ENCODE data around the gene ZFTA. TPM values are rescaled to one million over a fixed set of nuclear protein-coding genes. Genes with fewer than 3 reads are reported as not detected.
"Not testable (repeated sequence)": the region's sequence is repeated elsewhere in the genome, so short reads cannot be mapped to it uniquely, and the experiment has no call there.

The ZFTA gene
- total and polyA plus RNA-seq, 2 experiments from 2014 or later = 10.0 to 42.8 TPM

DNA sequence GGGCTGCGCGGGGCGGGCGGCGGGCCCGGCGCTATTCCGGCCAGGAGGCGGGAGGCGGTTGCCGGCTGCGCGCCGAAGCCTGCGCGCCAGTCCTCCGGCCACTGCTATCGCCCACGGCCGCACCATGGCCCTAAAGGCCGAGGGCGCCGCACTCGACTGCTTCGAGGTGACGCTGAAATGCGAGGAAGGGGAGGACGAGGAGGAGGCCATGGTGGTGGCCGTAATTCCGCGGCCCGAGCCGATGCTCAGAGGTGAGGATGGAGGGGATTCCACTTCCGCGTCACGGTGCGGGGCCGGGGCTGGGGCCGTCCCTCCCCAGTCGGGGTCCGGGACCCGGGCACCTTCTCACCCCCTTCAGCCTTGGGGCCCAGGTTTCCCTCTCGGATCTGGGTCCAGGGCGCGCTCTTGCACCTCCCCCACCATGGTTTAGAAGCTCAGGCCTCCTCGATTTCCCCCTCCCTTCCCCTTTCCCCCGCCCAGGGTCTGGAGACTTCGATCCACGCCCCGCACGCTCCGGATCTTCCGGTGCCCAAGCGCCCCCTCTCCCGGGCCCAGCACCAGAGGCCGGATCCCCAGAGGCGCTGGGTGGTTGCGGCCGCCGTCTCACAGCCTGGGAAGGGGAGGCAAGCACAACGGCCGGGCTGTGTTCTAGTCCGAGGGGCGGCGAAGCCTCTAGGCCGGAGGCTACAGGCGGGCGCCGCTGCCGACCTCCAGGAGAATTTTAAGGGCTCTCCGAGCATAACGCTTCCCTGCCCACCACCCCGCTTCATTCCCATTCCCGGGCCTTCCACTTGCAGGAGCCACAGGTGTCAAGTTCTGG is 45.2 kb upstream of the ZFTA start:
- peak overlapping the region; percentile 92 for H3K27ac ChIP-seq
- peak; percentile 62 to 73 for DNase-seq (ENCODE audit: low read depth in 1 of 2, low spot score in 1 of 2)
- peak overlapping the region; percentile 98 for H3K4me3 ChIP-seq
- H3K4me1 ChIP-seq (ENCODE audit: low read depth) = no peaks in the 10 kb centered on the region
- no peaks in the 10 kb centered on the region for H3K27me3 ChIP-seq
- no peaks in the 10 kb centered on the region for H3K9me3 ChIP-seq (ENCODE audit: low read depth)
- TF ChIP-seq, protein P1, sequence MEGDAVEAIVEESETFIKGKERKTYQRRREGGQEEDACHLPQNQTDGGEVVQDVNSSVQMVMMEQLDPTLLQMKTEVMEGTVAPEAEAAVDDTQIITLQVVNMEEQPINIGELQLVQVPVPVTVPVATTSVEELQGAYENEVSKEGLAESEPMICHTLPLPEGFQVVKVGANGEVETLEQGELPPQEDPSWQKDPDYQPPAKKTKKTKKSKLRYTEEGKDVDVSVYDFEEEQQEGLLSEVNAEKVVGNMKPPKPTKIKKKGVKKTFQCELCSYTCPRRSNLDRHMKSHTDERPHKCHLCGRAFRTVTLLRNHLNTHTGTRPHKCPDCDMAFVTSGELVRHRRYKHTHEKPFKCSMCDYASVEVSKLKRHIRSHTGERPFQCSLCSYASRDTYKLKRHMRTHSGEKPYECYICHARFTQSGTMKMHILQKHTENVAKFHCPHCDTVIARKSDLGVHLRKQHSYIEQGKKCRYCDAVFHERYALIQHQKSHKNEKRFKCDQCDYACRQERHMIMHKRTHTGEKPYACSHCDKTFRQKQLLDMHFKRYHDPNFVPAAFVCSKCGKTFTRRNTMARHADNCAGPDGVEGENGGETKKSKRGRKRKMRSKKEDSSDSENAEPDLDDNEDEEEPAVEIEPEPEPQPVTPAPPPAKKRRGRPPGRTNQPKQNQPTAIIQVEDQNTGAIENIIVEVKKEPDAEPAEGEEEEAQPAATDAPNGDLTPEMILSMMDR (IDR thresholded peaks at IDR 0.05; ENCODE audit: low read depth, low read length) = no peak
- peaks cover 18% of the 10 kb centered on the region for H3K36me3 ChIP-seq

DNA sequence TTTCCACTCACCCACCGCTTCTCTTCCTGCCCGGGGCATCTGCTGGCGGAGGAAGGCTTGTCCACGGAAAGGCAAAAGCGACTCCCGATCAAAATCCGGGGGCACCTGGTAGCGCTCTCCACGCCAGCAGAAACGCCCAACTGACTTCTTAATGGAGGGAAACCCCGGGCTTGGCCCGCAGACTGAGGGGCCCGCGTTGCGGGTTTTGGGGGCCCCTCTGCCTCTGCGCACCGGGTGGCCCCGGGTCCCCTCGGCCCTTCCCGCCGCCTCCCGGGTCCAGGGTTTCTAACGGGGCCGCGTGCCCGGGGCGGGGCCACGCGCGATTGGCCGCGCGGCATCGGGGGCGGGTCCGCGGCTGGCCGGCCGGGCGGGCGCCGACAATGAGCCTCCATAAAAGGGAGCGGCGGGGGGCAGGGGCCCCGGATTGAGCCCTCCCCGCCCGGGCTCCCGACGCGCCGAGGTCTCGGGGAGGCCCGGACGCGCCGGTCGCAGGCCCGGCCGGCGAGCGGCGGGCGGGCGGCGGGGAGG is 44.5 kb upstream of the ZFTA start, which contains the start of gene SPINDOC:
SPINDOC (plus strand) TSS at position 422 of the 528 bp plus-strand sequence. CDS start 231 bp downstream, outside the sequence.
- Histone ChIP-seq H3K4me1 (ENCODE audit: low read depth) (no peaks in the 10 kb centered on the region), H3K9me3 (ENCODE audit: low read depth) (no peaks in the 10 kb centered on the region), H3K36me3 (peaks cover 11% of the 10 kb centered on the region), H3K27ac (peak within 1 kb of the TSS; percentile 92), H3K4me3 (peak within 1 kb of the TSS; percentile 98), H3K27me3 (no peaks in the 10 kb centered on the region)
- TF ChIP-seq, protein P1 (IDR thresholded peaks at IDR 0.05; ENCODE audit: low read depth, low read length) = no peak
- peak; percentile 72 to 89 for DNase-seq (ENCODE audit: low read depth in 1 of 2, low spot score in 1 of 2)

DNA sequence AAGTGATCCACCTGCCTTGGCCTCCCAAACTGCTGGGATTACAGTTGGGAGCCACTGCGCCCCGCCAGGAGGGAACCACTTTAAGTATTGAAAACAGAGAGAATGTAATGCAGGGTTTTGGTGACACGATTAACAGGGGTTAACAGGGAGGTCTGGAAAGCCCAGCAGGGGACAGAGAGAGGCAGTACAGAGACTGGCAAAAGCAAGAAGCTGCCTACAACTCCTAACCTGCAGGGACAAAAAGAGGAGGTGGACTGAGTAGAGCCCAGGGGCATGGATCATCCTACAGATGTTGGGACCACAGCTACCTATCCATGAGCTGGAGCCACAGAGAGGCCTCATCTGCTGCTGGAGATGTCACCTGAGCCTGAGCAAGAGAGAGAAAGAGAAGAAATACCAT is 42.9 kb upstream of the ZFTA start:
- DNase-seq (ENCODE audit: low read depth in 1 of 2, low spot score in 1 of 2) = no peak
- no peaks in the 10 kb centered on the region for H3K4me1 ChIP-seq (ENCODE audit: low read depth)
- H3K36me3 ChIP-seq = peaks cover 4% of the 10 kb centered on the region

DNA sequence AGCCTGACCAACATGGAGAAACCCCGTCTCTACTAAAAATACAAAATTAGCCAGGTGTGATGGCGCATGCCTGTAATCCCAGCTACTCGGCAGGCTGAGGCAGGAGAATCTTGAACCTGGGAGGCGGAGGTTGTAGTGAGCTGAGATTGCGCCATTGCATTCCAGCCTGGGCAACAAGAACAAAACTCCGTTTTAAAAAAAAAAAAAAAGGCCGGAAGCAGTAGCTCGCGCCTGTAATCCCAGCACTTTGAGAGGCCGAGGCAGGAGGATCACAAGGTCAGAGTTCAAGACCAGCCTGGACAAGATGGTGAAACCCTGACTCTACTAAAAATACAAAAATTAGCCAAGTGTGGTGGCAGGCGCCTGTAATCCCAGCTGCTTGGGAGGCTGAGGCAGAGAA is 41.8 kb upstream of the ZFTA start:
- not testable (repeated sequence) for H3K36me3 ChIP-seq; DNase-seq (ENCODE audit: low read depth in 1 of 2, low spot score in 1 of 2); H3K4me1 ChIP-seq (ENCODE audit: low read depth); H3K9me3 ChIP-seq (ENCODE audit: low read depth); H3K27ac ChIP-seq; H3K4me3 ChIP-seq; H3K27me3 ChIP-seq

More for the DNA sequence above, 42.9 kb upstream of the ZFTA start:
- no peaks in the 10 kb centered on the region for H3K27me3 ChIP-seq
- H3K27ac ChIP-seq = no peak overlapping the region
- TF ChIP-seq, protein P1 (IDR thresholded peaks at IDR 0.05; ENCODE audit: low read depth, low read length) = no peak
- no peak overlapping the region for H3K4me3 ChIP-seq
- no peaks in the 10 kb centered on the region for H3K9me3 ChIP-seq (ENCODE audit: low read depth)

DNA sequence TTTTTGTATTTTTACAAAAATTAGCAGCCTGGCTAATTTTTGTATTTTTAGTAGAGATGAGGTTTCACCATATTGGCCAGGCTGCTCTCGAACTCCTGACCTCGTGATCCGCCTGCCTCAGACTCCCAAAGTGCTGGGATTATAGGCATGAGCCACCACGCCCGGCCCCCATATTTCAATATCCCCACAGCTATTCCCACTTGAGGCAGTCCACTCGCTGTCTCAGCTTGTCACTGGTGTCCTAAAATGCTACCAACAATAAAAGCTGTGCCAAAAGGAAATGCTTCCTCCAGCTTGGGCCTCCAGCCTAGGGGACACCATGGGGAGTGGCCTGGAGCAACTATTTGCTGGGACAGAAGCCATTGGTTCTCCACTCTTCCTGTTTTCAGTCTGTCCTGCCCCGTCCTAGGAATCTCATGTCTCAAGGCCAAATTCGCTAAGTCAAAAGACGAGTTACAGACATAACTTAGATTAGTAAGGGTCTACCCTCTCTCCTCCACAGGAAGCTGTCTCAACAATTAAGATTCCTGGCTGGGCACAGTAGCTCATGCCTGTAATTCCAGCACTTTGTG is 37.4 kb upstream of the ZFTA start:
- Histone ChIP-seq H3K27me3 (no peaks in the 10 kb centered on the region), H3K4me1 (ENCODE audit: low read depth) (no peaks in the 10 kb centered on the region), H3K36me3 (no peaks in the 10 kb centered on the region), H3K4me3 (no peak overlapping the region), H3K27ac (no peak overlapping the region), H3K9me3 (ENCODE audit: low read depth) (no peaks in the 10 kb centered on the region)
- TF ChIP-seq, protein P1 (IDR thresholded peaks at IDR 0.05; ENCODE audit: low read depth, low read length) = no peak
- peak in 1 of 2 donors; percentile 74 for DNase-seq (ENCODE audit: low read depth in 1 of 2, low spot score in 1 of 2)

DNA sequence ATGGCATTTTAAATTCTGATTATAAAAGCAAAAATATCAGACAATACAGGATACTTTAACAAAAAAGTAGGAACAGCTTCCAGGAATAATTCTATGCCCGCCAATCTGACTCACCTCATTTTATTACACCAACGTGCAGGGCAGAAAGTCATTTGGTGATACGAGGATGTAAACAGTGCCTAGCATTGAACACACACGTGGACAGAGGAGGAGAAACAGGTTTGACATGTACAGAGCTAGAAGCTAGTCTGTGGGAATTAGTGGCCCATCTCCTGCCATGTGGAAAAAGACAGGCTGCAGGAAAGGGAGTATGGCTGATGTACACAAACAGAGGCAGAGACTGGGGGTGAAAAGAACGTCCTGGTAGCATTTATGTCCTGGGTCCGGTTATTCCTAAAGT is 35.7 kb upstream of the ZFTA start:
- Histone ChIP-seq H3K27me3 (no peaks in the 10 kb centered on the region), H3K27ac (no peak overlapping the region), H3K9me3 (ENCODE audit: low read depth) (no peaks in the 10 kb centered on the region), H3K36me3 (no peaks in the 10 kb centered on the region), H3K4me3 (no peak overlapping the region), H3K4me1 (ENCODE audit: low read depth) (no peaks in the 10 kb centered on the region)
- DNase-seq (ENCODE audit: low read depth in 1 of 2, low spot score in 1 of 2) = no peak
- TF ChIP-seq, protein P1 (IDR thresholded peaks at IDR 0.05; ENCODE audit: low read depth, low read length) = no peak

Measured in cardiac muscle cell (in vitro differentiated cells and primary cell).